GM19397 (cell line): ENCODE measurements around the gene RAET1E.
"Not testable (repeated sequence)": the region's sequence is repeated elsewhere in the genome, so short reads cannot be mapped to it uniquely, and the experiment has no call there.

ENCODE experiments used
- ATAC-seq: cut with Tn5 transposase; IDR thresholded peaks from one replicate; pipeline ENCODE4 v1.9.1; 2021; ENCODE audit warnings: mild to moderate bottlenecking, moderate library complexity; ENCODE audit not compliant: unreplicated experiment

Gene RAET1E

GRCh38 chr6:149929422-149929821 is 31.5 kb upstream of the RAET1E start:
- no peak for ATAC-seq

DNA sequence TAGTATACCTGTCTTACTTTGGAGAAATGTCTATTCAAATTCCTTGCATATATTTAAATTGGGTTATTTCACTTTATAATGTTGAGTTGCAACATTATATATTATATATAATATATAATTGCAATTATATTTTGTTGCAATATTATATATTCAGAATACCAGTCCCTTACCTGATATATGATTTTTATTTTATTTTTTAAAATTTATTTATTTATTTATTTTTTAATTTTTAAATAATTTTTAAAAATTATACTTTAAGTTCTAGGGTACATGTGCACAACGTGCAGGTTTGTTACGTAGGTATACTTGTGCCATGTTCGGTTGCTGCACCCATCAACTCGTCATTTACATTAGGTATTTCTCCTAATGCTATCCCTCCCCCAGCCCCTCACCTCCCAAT is 29.1 kb upstream of the RAET1E start:
- not testable (repeated sequence) for ATAC-seq

- ATAC-seq, result no peak
Observed at GRCh38 chr6:149925974-149926777, 28.3 kb upstream of the RAET1E start.

DNA sequence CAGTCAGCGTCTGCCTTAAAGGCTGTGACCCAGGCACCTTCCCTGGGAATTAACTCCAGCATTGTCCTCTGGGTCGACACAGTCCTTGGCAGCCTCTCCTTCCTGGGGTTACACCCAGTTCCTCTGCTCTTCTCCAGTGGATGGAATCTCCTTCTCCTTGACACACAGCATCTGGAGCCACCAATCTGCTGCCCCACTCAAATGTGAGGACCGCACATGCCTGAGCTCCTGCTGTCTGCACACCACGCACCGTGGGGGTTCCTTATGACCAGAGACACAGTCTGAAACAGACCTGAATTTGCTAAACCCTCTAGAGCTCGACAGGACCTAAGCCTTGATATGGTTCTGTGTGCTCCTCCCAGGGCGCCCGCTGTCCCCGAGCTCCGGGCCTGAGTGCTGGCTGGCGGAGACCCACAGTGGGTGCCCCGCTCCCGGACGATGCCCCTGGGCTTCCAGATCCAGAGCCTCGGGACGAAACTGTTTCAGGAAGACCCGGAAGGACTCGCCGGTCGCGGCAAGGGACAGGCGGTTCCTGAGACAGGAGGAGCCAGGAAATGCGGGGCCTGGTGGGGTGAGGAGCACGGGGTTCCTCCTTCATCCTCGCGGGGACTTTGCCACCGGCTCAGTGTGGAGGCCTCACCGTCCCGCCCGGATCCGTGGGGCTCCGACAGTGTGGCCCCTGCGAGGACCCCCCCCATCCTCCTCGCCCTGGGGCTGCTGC is 27.5 kb upstream of the RAET1E start:
- ATAC-seq, result no peak

GRCh38 chr6:149924933-149925252 is 27.0 kb upstream of the RAET1E start:
- ATAC-seq, result no peak

- no peak for ATAC-seq
Observed at GRCh38 chr6:149924206-149924932, 26.5 kb upstream of the RAET1E start.

- ATAC-seq, result no peak
Observed at GRCh38 chr6:149923327-149923986, 25.5 kb upstream of the RAET1E start.

DNA sequence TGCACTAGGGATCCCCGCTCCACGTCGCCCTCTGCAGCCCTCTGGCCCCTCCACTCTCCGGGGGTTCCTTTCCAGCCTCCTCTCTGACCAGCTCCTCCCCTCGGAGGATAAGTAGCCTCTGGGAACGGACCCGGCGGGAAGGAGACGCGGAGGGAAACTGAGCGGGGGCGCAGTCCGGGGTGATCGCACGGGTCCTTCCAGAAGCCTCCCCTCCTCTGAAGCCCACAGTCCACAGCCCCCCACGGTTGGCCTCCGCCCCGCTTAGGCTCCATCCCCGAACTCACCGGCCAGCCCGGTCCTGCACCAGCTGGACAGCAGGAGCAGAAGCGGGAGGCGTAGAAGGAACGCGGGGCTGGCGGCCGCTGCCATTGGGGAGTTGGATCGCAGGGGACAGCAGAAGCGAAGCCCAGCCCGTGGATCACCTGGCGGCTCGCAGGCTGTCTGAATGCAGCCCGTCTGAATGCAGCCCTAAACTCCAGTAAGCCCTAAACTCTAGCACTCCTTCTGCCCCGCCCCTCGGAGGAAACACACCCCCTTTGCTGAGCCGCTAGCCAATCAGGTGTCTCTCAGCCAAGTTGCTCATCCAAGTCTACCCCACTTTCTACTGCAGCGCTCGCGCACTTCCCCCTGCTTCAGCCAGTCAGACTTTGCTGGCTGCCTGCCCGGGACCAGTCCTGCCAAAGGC is 24.9 kb upstream of the RAET1E start, which contains the start of gene RAET1G:
Gene RAET1G, minus strand, starts transcription at position 480 of the 685 bp plus-strand sequence. Its CDS starts 111 bp downstream, at position 369.
- no peak for ATAC-seq

GRCh38 chr6:149922091-149922490 is 24.2 kb upstream of the RAET1E start:
- not testable (repeated sequence) for ATAC-seq

GRCh38 chr6:149921361-149921760 is 23.4 kb upstream of the RAET1E start:
- ATAC-seq, result no peak

- ATAC-seq, result no peak
Observed at GRCh38 chr6:149919834-149920225, 21.9 kb upstream of the RAET1E start.

- not testable (repeated sequence) for ATAC-seq
Observed at GRCh38 chr6:149919126-149919833, 21.4 kb upstream of the RAET1E start.

DNA sequence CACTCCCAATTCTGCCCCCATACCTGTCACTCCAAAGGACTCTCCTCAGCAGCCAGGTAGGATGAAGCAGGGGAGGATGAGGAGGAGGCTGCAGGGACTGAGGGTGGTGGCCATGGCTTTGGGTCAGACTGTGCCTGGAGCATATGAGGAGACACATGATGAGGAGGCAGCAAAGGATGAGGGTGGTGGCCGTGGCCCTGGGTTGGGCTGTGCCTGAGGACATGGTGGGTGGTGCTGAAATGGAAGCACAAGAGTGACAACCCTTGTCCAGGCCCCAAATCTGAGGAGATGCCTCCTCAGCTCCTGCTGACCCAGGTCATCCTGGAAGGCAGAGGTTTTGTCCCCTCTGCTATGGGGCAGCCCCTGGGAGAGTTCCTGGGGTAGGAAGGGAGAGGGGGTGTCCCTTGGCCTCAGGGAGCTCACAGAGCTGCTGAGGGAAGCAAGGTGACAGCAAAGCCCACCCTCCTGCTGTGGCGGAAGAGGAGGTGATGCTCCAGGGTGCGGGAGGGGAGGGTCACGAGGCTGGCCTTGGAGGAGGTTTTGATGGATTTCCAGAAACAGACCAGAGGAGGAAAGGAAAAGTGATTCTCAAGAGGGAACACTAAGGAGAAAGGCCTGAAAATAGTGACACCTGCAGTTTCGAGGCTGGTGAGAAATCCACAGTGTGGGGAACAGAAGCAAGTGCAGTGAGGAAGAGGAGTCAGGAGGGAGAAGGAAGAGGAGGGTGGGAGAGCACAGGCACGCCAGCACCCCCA is 20.4 kb upstream of the RAET1E start:
- no peak for ATAC-seq

DNA sequence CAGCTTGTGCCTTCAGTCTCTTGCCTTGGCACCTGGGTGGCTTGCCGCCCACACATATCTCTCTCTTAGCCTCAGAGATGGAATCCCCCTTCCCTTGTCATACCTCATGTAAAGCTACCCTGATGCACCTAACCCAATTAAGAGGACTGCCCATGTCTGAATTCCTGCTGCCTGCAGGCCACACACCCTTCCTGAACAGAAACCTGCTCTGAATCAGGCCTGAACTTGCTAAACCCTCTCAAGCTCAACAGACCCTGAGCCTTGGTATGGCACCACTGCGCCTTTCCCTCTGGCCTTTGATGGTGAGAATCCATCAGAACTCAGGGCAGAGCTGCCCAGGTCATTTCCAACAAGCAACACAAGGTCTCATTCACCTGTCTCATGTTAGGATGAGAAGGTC is 19.8 kb upstream of the RAET1E start:
- ATAC-seq, result no peak

DNA sequence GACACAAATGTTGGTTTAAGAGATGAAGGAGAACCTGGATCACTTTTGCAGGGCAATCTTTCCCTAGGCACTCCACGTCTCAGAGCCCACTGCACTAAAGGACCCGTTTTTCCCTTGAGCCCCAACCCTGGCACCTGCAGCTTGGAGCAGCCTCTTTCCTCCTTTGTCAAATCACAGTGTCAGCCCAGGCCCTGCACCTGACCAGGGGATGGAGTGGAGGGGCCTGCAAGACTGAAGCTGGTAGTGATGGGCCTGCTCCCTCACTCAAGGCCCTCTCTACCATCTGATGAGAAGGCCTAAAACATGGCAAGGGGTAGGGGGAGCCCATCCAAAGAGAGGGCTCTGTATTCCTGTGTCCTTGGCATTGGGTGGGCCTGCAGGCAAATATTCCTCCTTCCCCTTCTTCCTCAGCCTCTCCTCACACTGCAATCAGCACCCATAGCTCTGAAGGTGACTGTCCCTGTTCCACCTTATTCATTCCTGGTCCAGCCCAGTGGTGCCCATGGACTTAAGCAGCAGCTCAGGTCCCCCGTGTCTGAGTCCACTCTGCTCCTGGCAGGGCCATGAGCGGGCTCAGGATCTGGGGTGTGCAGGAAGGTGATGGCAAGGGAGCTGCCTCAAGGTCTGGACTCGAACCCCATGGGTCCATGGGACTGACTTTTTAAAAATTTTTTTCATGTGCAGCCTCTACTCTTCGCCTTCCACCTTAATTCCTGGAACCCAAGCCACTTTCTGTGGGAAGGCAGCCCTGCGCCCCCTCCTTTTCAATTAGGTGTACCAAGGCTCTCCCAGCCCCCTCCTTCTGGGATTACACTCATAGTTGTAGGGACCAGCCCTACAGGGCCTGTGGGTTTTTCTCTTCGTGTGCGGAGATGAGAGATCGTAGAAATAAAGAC is 18.3 kb upstream of the RAET1E start:
- ATAC-seq, result no peak

DNA sequence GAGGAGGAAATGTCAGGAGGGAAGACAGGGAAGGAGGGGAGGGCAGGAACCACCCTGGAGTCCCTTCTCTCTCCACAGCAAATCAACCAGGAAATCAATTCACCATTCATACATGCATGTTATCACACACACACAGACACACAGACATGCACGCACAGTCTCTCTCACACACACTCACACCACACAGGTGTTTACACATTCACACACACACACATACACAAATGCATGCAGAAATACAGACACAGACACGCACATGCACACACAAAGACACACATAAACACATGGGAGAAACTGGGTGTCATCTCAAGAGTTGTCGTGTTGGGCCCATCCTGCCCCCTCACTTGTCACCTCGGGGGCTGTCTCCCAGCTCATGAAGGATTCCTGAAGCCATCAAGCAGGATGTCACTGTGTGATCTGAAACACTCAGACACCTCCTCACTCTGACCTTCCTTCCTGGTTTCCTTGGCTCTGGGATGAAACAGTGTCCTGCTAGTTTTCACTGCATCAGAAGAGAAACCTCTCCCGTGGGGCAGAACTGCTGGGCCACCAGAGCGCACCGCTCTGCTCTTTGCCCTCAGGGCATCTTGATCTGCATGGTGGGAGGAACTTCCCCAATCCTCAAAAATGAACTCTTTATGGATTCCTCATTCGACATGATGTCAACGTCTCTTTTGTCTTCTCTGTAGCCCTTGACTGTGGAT is 15.8 kb upstream of the RAET1E start:
- ATAC-seq, result no peak

GRCh38 chr6:149913085-149913484 is 15.2 kb upstream of the RAET1E start:
- ATAC-seq, result no peak

DNA sequence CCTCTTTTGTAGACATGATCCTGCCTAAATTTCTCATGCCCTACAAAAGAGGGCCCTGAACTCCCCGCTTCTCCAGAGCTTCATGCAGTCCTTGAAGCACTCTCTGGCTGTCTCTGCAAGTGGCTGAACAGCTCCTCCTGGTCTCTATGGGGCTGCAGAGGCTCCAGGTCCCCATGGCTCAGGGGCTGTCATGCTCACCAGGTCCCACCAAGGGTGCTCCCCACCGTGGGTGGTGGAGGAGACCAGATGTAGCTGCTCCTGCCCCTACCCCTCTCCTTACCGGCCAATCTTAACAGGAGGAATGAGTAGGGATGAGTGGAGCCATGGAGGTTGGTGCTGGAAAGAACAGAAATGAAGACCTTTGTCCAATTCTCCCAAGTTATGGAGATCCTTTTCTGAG is 14.8 kb upstream of the RAET1E start:
- not testable (repeated sequence) for ATAC-seq
